Left lung (tissue), 10 donors: Measurements from ENCODE around the gene FXYD3. TPM values are rescaled to one million over a fixed set of nuclear protein-coding genes. Genes with fewer than 3 reads are reported as not detected.

ENCODE experiments used
- ATAC-seq: fragments of 200-7000 bp; cut with Tn5 transposase; one replicate; pipeline ENCODE4 v1.9.1; 2020; ENCODE audit warnings: moderate library complexity
- DNase-seq, 4 donors: peaks; one replicate each; pipeline ENCODE4 v3.0.0-alpha.2; 2013 to 2020
- H3K27ac ChIP-seq, 2 donors: fragments of 200-600 bp; sonication (generic) in 1 of 2; one replicate each; pipeline versions ENCODE4 v1.5.0 to v1.8.0; 2020 to 2021
- H3K27me3 ChIP-seq, 2 donors: fragments of 200-600 bp; sonication (generic) in 1 of 2; one replicate each; pipeline versions ENCODE4 v1.5.0 to v1.8.0; 2020 to 2021
- H3K36me3 ChIP-seq, 2 donors: fragments of 200-600 bp; sonication (generic) in 1 of 2; one replicate each; pipeline versions ENCODE4 v1.5.0 to v1.8.0; 2020 to 2021
- H3K4me1 ChIP-seq, 2 donors: fragments of 200-600 bp; one replicate each; pipeline ENCODE4 v1.8.0; 2021
- H3K4me3 ChIP-seq, 2 donors: fragments of 200-600 bp; sonication (generic) in 1 of 2; one replicate each; pipeline versions ENCODE4 v1.5.0 to v1.8.0; 2020 to 2021; ENCODE audit warnings: mild to moderate bottlenecking in 1 of 2
- H3K9me3 ChIP-seq, 2 donors: fragments of 200-600 bp; sonication (generic) in 1 of 2; one replicate each; pipeline versions ENCODE4 v1.5.0 to v1.8.0; 2020 to 2021
- intact Hi-C, 2 donors: fragments of 100-400 bp; cut with DNase I; formaldehyde crosslinking; loops; one replicate each; pipeline versions ENCODE4 v1.11.2 to v1.14.2; 2022
- polyA plus RNA-seq, 6 donors: library from polyadenylated mRNA; unstranded; fragments of 120-200 nt; gene quantifications; one replicate each; pipeline ENCODE4 v1.2.1, GENCODE V29; 2013; ENCODE audit not compliant: insufficient read length in 6 of 6
- total RNA-seq, 2 donors: library from RNA; stranded (reverse); fragmentation: NEBNext Ultra II Directional; extraction: Animal tissue kit (Norgen Biotek cat#: 25700); gene quantifications; one replicate each; pipeline ENCODE4 v1.2.1, GENCODE V29; 2021
- TF ChIP-seq, protein P1 (sequence below), 2 donors: fragments of 200-600 bp; sonication (generic) in 1 of 2; IDR thresholded peaks; one replicate each; pipeline versions ENCODE4 v1.5.0 to v1.8.0; 2021; ENCODE audit warnings: antibody characterized with exemption in 2 of 2
- donor health status: DM: no; HTN: yes; CAD: no.
- donor health status: DM: no; HTN: no; CAD: no.

FXYD3 gene
- total and polyA plus RNA-seq, 8 donors: 17.5 to 207 (median 27.1) TPM

DNA sequence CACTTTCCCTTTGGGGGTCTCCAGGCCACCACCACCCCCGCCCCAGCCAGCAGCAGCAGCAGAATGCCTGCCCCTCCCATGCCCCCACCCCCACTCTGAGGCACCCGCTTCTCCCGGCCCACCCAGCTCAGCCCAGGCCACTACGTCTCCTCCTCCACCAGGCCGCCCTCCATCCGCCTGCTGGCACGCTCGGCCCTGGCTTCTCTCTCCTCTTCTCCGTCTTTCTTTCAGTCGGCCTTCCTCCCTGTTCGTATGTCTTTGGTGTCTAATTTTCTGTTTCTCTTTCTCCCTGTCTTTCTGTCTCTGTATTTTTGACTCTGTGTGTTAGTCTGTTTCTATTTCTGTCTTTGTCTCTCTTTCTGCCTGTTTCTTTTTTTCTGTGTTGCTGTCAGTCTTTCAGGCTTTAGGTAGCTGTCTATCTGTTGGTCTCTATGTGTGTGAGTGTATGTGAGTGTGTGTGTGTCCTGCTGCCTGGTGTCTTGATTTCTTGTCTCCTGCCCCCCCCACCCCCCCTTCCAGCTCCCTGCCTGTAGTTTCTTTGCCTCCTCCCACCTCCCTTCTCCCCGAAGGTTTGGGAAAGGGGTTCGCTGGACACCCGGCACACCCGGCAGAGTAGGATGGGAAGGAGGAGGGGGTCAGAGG lies 19.1 kb downstream of the FXYD3 start, which contains the start of gene LGI4:
Gene LGI4 (minus strand): TSS at position 459 of the 642 bp plus-strand sequence. CDS start 379 bp downstream, at position 80.
- Histone ChIP-seq H3K27ac (no peak within 1 kb of the TSS), H3K27me3 (peaks cover 0 to 21% of the 10 kb centered on the region in 2 donors), H3K9me3 (no peaks in the 10 kb centered on the region), H3K4me3 (no peak within 1 kb of the TSS), H3K36me3 (no peaks in the 10 kb centered on the region), H3K4me1 (peaks cover 0 to 15% of the 10 kb centered on the region in 2 donors)
- TF ChIP-seq, protein P1, sequence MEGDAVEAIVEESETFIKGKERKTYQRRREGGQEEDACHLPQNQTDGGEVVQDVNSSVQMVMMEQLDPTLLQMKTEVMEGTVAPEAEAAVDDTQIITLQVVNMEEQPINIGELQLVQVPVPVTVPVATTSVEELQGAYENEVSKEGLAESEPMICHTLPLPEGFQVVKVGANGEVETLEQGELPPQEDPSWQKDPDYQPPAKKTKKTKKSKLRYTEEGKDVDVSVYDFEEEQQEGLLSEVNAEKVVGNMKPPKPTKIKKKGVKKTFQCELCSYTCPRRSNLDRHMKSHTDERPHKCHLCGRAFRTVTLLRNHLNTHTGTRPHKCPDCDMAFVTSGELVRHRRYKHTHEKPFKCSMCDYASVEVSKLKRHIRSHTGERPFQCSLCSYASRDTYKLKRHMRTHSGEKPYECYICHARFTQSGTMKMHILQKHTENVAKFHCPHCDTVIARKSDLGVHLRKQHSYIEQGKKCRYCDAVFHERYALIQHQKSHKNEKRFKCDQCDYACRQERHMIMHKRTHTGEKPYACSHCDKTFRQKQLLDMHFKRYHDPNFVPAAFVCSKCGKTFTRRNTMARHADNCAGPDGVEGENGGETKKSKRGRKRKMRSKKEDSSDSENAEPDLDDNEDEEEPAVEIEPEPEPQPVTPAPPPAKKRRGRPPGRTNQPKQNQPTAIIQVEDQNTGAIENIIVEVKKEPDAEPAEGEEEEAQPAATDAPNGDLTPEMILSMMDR (IDR thresholded peaks at IDR 0.05): no peak
- no peak for ATAC-seq
- no peak for DNase-seq
- intact Hi-C loops: loop anchor here in 1 of 2 donors (10.0 kb wide), 1 partner anchor 70 kb away; no protein-coding TSS in a partner anchor

DNA sequence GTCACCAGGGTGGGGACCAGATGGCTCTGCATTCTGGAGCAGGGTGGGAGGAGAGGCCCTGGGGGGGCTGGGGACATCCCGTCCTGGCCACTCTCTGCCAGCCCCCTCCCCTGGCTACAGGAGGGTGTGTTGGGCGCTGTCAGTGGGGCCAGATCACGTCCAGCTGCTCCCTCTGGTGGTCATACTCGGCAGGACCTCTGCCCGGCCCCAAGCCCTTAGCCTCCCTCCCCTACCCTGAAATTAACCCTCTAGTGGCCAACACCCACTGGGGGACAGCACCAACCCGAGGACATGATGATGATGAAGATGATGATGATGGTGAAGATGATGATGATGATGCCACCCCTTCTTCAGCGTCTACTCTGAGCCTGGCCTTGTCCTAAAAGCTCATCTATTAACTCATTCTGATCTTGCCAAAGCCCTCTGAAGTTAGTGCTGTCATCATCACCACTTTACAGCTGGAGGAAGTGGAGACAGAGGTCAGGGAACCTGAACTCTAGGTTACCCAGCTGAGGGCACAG lies 19.8 kb downstream of the FXYD3 start:
- Histone ChIP-seq H3K36me3 (no peaks in the 10 kb centered on the region), H3K27ac (no peak overlapping the region), H3K9me3 (no peaks in the 10 kb centered on the region), H3K4me3 (no peak overlapping the region), H3K27me3 (peaks cover 0 to 28% of the 10 kb centered on the region in 2 donors), H3K4me1 (peaks cover 0 to 20% of the 10 kb centered on the region in 2 donors)
- ATAC-seq (peak; percentile 83), DNase-seq (peak in 3 of 4 donors; percentile 81 to 90 (median 89))
- TF ChIP-seq, protein P1 (IDR thresholded peaks at IDR 0.05): peak; percentile 77 to 93
- intact Hi-C loops: loop anchor here in 1 of 2 donors (10.0 kb wide), 1 partner anchor 71 kb away; no protein-coding TSS in a partner anchor

- no peaks in the 10 kb centered on the region for H3K36me3 ChIP-seq
- H3K4me1 ChIP-seq: peaks cover 0 to 24% of the 10 kb centered on the region in 2 donors
- DNase-seq (no peak), ATAC-seq (no peak)
- no peak overlapping the region for H3K4me3 ChIP-seq
- TF ChIP-seq, protein P1 (IDR thresholded peaks at IDR 0.05): no peak
- H3K27me3 ChIP-seq: peaks cover 0 to 32% of the 10 kb centered on the region in 2 donors
- H3K9me3 ChIP-seq: no peaks in the 10 kb centered on the region
- intact Hi-C loops: loop anchor here in 1 of 2 donors (10.0 kb wide), 1 partner anchor 71 kb away; no protein-coding TSS in a partner anchor
- no peak overlapping the region for H3K27ac ChIP-seq
These were observed 20.6 kb downstream of the FXYD3 start for GRCh38 chr19:35136231-35136630.

DNA sequence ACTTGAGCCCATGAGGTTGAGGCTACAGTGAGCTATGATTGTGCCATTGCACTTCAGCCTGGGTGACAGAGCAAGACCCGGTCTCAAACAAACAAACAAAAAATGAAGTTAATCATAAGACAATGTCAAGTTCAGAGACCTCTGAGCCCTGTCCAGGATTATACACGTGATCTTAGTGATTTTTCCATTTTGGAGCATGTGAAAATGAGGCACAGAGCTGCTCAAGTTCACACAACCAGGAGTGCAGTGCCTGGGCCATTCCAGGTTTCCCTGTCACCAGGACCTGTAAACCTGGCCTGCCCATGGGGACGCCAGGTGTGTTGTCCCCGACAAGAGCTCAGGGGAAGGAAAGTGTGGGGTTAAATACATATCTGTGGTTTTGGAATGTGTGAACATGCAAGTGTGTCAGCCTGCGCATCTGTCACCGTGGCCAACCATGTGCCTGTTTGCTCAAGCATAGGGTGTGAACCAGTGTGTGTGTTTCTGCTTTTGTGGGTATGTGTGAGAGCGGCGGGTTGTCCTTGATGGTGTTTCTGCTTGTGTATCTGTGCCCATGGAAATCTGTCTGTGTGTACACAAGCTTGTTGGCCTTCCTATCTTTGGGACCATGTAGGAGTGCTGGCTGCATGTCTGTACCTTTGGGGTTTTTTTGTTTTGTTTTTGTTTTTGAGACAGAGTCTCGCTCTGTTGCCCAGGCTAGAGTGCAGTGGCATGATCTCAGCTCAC lies 21.5 kb downstream of the FXYD3 start:
- intact Hi-C loops: loop anchor here in 1 of 2 donors (10.0 kb wide), 1 partner anchor 72 kb away; no protein-coding TSS in a partner anchor
- TF ChIP-seq, protein P1 (IDR thresholded peaks at IDR 0.05): no peak
- Histone ChIP-seq H3K27ac (no peak overlapping the region), H3K4me3 (no peak overlapping the region), H3K27me3 (peaks cover 0 to 41% of the 10 kb centered on the region in 2 donors), H3K36me3 (no peaks in the 10 kb centered on the region), H3K4me1 (peaks cover 7 to 32% of the 10 kb centered on the region in 2 donors), H3K9me3 (no peaks in the 10 kb centered on the region)
- no peak for ATAC-seq
- no peak for DNase-seq
